ENCODE measurements around the gene KRTAP4-12.

GRCh38 chr17:41145261-41145660, 21.3 kb upstream of the KRTAP4-12 start:
- TF ChIP-seq CTCF (IDR thresholded peaks at IDR 0.05) (no peak), POLR2A (IDR thresholded peaks at IDR 0.05) (no peak)
